Stomach smooth muscle (tissue), 2 donors: ENCODE data around the gene ZCCHC13.
"Not testable (repeated sequence)": the region's sequence is repeated elsewhere in the genome, so short reads cannot be mapped to it uniquely, and the experiment has no call there.

Source experiments
- H3K27ac ChIP-seq: one replicate; pipeline ENCODE4 v1.7.0; 2013; ENCODE audit warnings: mild to moderate bottlenecking, low read length, inconsistent platforms
- H3K27me3 ChIP-seq, 2 donors: one replicate each; pipeline ENCODE4 v1.7.0; 2013; ENCODE audit warnings: low read length in 2 of 2; ENCODE audit not compliant: insufficient read depth in 2 of 2, control insufficient read depth in 1 of 2
- H3K36me3 ChIP-seq, 2 donors: one replicate each; pipeline ENCODE4 v1.7.0; 2013; ENCODE audit warnings: low read length in 2 of 2; ENCODE audit not compliant: control insufficient read depth in 2 of 2, insufficient read depth in 2 of 2
- H3K4me1 ChIP-seq: one replicate; pipeline ENCODE4 v1.7.0; 2013; ENCODE audit warnings: low read length; ENCODE audit not compliant: control insufficient read depth, insufficient read depth
- H3K4me3 ChIP-seq, 2 donors: one replicate each; pipeline ENCODE4 v1.7.0; 2013; ENCODE audit warnings: low read length in 2 of 2
- H3K9ac ChIP-seq, 2 donors: one replicate each; pipeline ENCODE4 v1.7.0; 2013; ENCODE audit warnings: low read length in 2 of 2, mild to moderate bottlenecking in 1 of 2
- H3K9me3 ChIP-seq, 2 donors: one replicate each; pipeline ENCODE4 v1.7.0; 2013; ENCODE audit warnings: low read length in 2 of 2; ENCODE audit not compliant: control insufficient read depth in 2 of 2
- donor health status: healthy.
- donor health status: Pancreatic carcinoma.

Gene ZCCHC13

GRCh38 chrX:74286950-74287740 lies 16.8 kb upstream of the ZCCHC13 start:
- H3K9me3 ChIP-seq, result no peaks in the 10 kb centered on the region
- H3K9ac ChIP-seq, result no peak overlapping the region
- no peak overlapping the region for H3K4me3 ChIP-seq
- no peak overlapping the region for H3K27ac ChIP-seq
- H3K36me3 ChIP-seq, result no peaks in the 10 kb centered on the region
- peaks cover 0 to 3% of the 10 kb centered on the region in 2 donors for H3K27me3 ChIP-seq
- H3K4me1 ChIP-seq, result no peaks in the 10 kb centered on the region

DNA sequence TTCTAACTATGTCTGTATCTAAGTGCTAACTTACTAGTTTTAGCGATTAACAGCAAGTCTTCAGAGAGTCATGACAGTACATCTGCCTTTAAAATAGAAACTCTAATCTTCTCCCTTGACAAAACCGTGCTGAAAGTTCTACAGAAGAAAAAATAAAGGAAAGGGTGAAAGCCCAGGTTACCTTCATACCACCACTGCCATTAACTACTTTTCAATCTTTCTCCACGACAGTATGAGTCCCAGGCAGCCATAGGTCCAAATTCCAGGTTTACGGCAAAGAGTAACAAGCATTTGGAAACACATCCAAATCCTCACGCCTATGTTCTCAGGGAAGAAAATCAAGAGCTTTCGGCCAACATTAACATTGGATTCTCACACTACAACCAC lies 12.4 kb upstream of the ZCCHC13 start:
- Histone ChIP-seq H3K9me3 (no peaks in the 10 kb centered on the region), H3K27ac (peak overlapping the region; percentile 88), H3K4me3 (peak overlapping the region; percentile 87 to 98)

DNA sequence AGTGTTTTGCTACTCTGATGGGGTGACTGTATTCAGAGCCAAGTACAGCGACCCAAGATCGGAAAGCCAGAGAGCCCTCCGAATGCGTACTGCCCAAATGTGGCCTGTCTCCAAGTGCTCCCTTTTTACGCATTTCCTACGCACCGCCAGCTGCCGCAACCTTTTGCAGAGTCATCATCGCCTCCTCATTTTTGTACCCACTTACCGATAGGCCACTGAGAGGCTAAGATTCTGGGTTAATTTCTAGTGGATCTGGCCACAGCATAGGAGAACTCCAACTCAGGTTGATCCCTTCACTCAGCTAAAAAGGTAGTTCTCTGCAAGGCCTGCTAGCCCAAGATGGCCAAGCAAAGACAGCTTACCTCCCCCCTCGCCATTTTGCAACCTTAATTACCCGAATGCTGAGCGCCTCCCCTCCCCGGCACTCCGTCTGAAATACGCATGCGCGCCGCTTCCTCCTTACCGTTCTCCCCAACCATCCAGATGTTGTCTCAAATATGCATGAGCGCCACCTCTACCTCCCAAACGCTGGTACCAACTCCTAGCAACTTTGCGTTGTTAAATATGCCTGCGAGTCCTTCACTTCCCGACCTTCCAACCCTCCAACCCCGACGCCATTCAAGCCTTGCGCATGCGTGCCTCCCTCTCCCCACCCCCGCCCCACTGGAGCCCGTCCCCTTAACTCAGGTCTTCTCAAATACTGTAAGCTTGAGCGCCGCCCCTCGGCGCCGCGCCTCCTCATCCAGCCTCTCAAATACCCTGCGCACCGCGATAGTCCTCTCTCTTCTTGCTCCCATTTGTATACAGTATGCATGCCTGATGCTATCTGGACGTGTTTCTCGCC lies 11.8 kb upstream of the ZCCHC13 start:
- Histone ChIP-seq H3K36me3 (no peaks in the 10 kb centered on the region), H3K4me1 (no peaks in the 10 kb centered on the region), H3K27me3 (peaks cover 0 to 7% of the 10 kb centered on the region in 2 donors), H3K9ac (peak overlapping the region; percentile 81 to 91), H3K27ac (peak overlapping the region; percentile 88), H3K9me3 (no peaks in the 10 kb centered on the region), H3K4me3 (peak overlapping the region; percentile 87 to 98)

More for the DNA sequence above, 12.4 kb upstream of the ZCCHC13 start:
- Histone ChIP-seq H3K9ac (peak overlapping the region; percentile 81 to 91), H3K27me3 (peaks cover 0 to 7% of the 10 kb centered on the region in 2 donors), H3K36me3 (no peaks in the 10 kb centered on the region), H3K4me1 (no peaks in the 10 kb centered on the region)

DNA sequence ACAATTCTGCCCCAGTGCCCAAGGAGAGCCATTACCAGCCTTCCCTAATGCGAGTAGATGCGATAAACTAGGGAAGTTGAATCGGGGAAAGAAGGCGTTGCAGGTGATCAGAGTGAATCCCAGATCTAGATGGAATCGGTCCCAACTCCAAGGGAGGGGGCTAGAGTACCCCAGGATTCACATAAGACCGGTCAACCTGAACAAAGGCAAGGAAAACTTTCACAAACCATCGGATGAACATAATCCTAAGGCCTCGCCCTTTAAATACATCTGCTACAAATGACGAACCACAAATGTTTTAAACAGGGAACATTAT lies 11.2 kb upstream of the ZCCHC13 start:
- Histone ChIP-seq H3K9ac (peak overlapping the region; percentile 81 to 87), H3K27me3 (peaks cover 0 to 7% of the 10 kb centered on the region in 2 donors), H3K27ac (peak overlapping the region; percentile 88), H3K9me3 (no peaks in the 10 kb centered on the region), H3K4me1 (no peaks in the 10 kb centered on the region), H3K36me3 (no peaks in the 10 kb centered on the region), H3K4me3 (peak overlapping the region; percentile 87 to 98)

DNA sequence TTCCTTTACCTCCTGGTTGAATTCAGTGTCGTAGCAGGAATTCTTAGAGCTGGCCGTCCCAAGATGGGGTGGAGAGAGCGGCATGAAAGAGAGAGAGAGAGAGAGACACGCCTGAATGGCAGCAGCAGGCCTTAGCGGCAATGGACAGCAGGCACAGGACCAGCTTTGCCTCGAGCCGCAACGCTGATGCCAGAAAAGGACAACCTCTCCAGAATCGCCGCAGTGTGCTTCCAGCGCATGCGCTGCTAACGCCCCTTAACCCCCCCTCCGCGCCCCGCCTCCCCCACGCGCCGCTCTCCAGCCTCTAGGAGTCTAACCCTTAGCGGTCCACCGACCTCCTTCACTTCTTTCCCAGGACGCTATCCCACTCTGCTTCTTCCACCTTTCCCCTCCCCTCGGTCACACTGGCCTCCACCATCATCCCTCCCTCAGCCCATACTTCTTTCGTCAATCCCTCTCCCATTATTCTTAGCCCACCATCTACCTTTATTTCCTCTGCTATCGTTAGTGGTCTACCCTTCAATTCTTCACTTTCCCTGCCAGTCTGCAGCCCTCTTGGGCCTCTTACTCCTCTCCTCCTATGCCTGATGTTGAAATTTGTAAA lies 10.5 kb upstream of the ZCCHC13 start:
- Histone ChIP-seq H3K9me3 (no peaks in the 10 kb centered on the region), H3K27me3 (peaks cover 0 to 7% of the 10 kb centered on the region in 2 donors), H3K27ac (peak overlapping the region; percentile 88), H3K36me3 (no peaks in the 10 kb centered on the region), H3K9ac (peak overlapping the region; percentile 81 to 87), H3K4me3 (peak overlapping the region; percentile 87 to 98), H3K4me1 (no peaks in the 10 kb centered on the region)

- Histone ChIP-seq H3K4me3 (no peak overlapping the region), H3K9me3 (no peaks in the 10 kb centered on the region), H3K27ac (no peak overlapping the region), H3K27me3 (peaks cover 0 to 7% of the 10 kb centered on the region in 2 donors), H3K36me3 (no peaks in the 10 kb centered on the region), H3K4me1 (no peaks in the 10 kb centered on the region), H3K9ac (no peak overlapping the region)
Measured at GRCh38 chrX:74295101-74295500, 8.9 kb upstream of the ZCCHC13 start.

DNA sequence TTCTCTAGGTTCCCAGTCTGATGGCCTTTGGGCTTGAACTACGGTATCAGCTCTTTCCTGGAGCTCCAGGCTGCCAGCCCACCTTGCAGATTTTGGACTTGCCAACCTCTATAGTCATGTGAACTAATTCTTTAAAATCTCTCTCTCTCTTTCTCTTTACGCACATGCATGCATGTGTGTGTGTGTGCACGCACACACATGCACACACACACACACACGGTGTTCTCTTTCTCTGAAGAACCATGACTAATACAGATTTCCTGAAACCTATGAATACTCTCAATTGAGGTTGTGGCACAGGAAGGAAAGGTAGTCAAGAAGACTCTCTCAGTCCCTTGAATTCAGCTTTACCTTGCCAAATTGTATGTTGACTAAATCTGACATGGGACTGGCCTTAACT lies 6.2 kb upstream of the ZCCHC13 start:
- Histone ChIP-seq H3K27ac (no peak overlapping the region), H3K4me1 (no peaks in the 10 kb centered on the region), H3K4me3 (no peak overlapping the region), H3K36me3 (no peaks in the 10 kb centered on the region), H3K9ac (no peak overlapping the region), H3K27me3 (peaks cover 0 to 2% of the 10 kb centered on the region in 2 donors), H3K9me3 (no peaks in the 10 kb centered on the region)

DNA sequence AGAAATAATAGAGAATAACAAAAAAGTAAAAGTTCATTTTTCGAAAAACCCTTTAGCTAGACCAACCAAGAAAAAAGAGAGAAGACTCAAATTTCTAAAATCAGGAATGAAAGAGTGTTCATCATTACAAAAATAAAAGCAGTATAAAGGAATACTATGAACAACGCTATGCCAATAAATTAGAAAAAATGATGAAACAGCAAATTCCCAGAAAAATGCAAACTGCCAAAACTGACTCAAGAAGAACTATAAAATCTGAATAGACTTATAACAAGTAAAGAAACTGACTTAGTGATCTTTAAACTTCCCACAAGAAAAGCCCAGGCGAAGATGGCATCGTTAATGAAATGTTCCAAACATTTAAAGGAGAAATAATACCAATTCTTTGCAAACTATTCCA lies 3.1 kb upstream of the ZCCHC13 start:
- Histone ChIP-seq H3K27ac (no peak overlapping the region), H3K27me3 (no peaks in the 10 kb centered on the region), H3K4me1 (no peaks in the 10 kb centered on the region), H3K4me3 (no peak overlapping the region), H3K9ac (no peak overlapping the region), H3K36me3 (no peaks in the 10 kb centered on the region), H3K9me3 (no peaks in the 10 kb centered on the region)

GRCh38 chrX:74318672-74319071 lies 14.7 kb downstream of the ZCCHC13 start:
- H3K4me1 ChIP-seq, result no peaks in the 10 kb centered on the region

GRCh38 chrX:74319321-74319720 lies 15.3 kb downstream of the ZCCHC13 start:
- not testable (repeated sequence) for H3K27ac ChIP-seq, H3K9me3 ChIP-seq, H3K9ac ChIP-seq, H3K4me1 ChIP-seq, H3K4me3 ChIP-seq, H3K36me3 ChIP-seq, H3K27me3 ChIP-seq

More at GRCh38 chrX:74318672-74319071, 14.7 kb downstream of the ZCCHC13 start:
- Histone ChIP-seq H3K27me3 (no peaks in the 10 kb centered on the region), H3K9ac (no peak overlapping the region), H3K9me3 (no peaks in the 10 kb centered on the region), H3K27ac (no peak overlapping the region), H3K36me3 (no peaks in the 10 kb centered on the region), H3K4me3 (no peak overlapping the region)
